Measurements from ENCODE around the gene KCNH1.
A peak's percentile ranks its signal among the peaks of the same experiment; 100 is the strongest.
"Not testable (repeated sequence)": the region's sequence is repeated elsewhere in the genome, so short reads cannot be mapped to it uniquely, and the experiment has no call there.

Gene KCNH1

GRCh38 chr1:210676539-210676938 lies 457.4 kb downstream of the KCNH1 start:
- TF ChIP-seq CTCF (conservative IDR thresholded peaks at IDR 0.05): no peak
- no peak overlapping the region for H3K27ac ChIP-seq

GRCh38 chr1:210674151-210674550 lies 459.8 kb downstream of the KCNH1 start:
- no peak overlapping the region for H3K27ac ChIP-seq
- no peak for TF ChIP-seq CTCF (conservative IDR thresholded peaks at IDR 0.05)

GRCh38 chr1:210669951-210670350 lies 464.0 kb downstream of the KCNH1 start:
- no peak for TF ChIP-seq CTCF (conservative IDR thresholded peaks at IDR 0.05)
- no peak overlapping the region for H3K27ac ChIP-seq

GRCh38 chr1:210663730-210664573 lies 470.0 kb downstream of the KCNH1 start:
- TF ChIP-seq CTCF (conservative IDR thresholded peaks at IDR 0.05): no peak

GRCh38 chr1:210662291-210663050 lies 471.5 kb downstream of the KCNH1 start:
- no peak for TF ChIP-seq CTCF (conservative IDR thresholded peaks at IDR 0.05)
- no peak overlapping the region for H3K27ac ChIP-seq

More at GRCh38 chr1:210663730-210664573, 470.0 kb downstream of the KCNH1 start:
- peak overlapping the region; percentile 46 for H3K27ac ChIP-seq

- H3K27ac ChIP-seq: not testable (repeated sequence)
Observed at GRCh38 chr1:210661520-210661919, 472.4 kb downstream of the KCNH1 start.

- TF ChIP-seq CTCF (conservative IDR thresholded peaks at IDR 0.05): no peak
- H3K27ac ChIP-seq: no peak overlapping the region
Observed at GRCh38 chr1:210657806-210658205, 476.1 kb downstream of the KCNH1 start.

All from VCaP (cell line).